ENCODE measurements around the gene TMPRSS11B.

DNA sequence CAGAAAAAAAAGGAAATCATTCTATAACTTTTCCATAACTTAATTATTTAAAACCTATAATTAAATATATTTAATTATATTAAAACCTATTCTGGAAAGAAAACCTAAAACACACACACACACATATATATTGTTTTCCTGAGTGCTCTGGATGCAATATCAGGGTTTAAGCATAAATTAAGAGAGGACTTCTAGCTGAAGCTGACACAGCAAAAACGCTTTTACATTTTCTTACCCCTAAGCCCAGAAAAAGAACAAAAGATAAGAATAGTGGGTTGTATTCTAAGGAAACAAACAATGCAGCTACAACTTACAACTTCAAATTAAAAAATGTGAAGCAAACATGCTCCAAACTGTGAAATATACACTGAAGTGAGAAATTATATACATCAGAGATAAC, 52.3 kb downstream of the TMPRSS11B start:
- TF ChIP-seq, protein P1, sequence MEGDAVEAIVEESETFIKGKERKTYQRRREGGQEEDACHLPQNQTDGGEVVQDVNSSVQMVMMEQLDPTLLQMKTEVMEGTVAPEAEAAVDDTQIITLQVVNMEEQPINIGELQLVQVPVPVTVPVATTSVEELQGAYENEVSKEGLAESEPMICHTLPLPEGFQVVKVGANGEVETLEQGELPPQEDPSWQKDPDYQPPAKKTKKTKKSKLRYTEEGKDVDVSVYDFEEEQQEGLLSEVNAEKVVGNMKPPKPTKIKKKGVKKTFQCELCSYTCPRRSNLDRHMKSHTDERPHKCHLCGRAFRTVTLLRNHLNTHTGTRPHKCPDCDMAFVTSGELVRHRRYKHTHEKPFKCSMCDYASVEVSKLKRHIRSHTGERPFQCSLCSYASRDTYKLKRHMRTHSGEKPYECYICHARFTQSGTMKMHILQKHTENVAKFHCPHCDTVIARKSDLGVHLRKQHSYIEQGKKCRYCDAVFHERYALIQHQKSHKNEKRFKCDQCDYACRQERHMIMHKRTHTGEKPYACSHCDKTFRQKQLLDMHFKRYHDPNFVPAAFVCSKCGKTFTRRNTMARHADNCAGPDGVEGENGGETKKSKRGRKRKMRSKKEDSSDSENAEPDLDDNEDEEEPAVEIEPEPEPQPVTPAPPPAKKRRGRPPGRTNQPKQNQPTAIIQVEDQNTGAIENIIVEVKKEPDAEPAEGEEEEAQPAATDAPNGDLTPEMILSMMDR (IDR thresholded peaks at IDR 0.05): no peak
- no peak for TF ChIP-seq POLR2A (IDR thresholded peaks at IDR 0.05)
